ENCODE measurements around the gene THOC6.
"Not testable (repeated sequence)": the region's sequence is repeated elsewhere in the genome, so short reads cannot be mapped to it uniquely, and the experiment has no call there.

Gene THOC6

DNA sequence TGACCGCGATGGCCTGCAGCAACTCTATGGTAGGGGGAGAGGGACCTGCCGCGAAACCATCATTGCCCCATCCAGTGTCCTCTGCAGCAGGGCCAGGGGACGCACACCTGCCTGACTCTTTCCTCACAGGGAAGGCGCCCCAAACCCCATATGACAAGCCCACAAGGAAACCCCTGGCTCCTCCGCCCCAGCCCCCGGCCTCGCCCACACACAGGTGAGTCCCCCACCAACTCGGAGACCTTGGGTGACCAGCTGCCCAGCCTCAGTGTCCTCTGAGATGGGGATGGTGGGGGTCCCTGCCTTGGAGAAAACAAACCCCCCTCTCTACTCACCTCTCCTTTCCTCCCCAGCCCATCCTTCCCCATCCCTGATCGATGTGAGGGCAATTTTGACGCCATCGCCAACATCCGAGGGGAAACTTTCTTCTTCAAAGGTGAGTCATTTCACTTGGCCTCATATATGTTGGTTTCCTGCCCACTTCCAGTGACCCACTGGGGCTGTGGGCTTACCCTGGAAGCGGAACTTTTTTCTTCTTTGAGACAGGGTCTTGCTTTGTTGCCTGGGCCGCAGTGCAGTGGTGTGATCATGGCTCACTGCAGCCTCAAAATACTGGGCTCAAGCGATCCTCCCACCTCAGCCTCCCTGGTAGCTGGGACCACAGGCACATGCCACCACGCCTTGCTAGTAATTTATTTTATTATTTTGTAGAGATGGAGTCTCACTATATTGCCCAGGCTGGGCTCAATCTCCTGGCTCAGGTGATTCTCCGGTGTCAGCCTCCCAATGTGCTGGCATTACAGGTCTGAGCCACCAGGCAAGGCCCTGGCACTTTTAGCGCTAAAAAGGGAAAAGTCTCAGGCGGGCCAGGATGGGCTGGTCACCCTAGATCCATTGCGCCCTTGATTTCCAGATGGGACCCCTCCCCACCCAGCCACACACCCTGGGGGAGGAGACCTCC is 33.6 kb downstream of the THOC6 start:
- no peak for DNase-seq

DNA sequence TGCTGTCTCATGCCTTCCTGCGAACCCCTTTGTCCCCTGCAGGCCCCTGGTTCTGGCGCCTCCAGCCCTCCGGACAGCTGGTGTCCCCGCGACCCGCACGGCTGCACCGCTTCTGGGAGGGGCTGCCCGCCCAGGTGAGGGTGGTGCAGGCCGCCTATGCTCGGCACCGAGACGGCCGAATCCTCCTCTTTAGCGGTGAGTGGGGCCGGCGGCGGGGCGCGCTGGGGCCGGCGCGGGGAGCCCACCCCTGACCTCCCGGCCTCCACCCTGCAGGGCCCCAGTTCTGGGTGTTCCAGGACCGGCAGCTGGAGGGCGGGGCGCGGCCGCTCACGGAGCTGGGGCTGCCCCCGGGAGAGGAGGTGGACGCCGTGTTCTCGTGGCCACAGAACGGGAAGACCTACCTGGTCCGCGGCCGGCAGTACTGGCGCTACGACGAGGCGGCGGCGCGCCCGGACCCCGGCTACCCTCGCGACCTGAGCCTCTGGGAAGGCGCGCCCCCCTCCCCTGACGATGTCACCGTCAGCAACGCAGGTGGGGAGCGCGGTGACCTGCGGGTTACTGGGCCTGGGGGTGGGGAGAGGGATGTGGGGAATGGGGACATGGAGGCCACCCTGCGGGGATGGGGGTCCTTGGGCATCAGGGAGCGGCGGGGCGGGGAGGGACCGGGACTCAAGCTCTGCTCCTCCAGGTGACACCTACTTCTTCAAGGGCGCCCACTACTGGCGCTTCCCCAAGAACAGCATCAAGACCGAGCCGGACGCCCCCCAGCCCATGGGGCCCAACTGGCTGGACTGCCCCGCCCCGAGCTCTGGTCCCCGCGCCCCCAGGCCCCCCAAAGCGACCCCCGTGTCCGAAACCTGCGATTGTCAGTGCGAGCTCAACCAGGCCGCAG is 34.5 kb downstream of the THOC6 start:
- DNase-seq: no peak

DNA sequence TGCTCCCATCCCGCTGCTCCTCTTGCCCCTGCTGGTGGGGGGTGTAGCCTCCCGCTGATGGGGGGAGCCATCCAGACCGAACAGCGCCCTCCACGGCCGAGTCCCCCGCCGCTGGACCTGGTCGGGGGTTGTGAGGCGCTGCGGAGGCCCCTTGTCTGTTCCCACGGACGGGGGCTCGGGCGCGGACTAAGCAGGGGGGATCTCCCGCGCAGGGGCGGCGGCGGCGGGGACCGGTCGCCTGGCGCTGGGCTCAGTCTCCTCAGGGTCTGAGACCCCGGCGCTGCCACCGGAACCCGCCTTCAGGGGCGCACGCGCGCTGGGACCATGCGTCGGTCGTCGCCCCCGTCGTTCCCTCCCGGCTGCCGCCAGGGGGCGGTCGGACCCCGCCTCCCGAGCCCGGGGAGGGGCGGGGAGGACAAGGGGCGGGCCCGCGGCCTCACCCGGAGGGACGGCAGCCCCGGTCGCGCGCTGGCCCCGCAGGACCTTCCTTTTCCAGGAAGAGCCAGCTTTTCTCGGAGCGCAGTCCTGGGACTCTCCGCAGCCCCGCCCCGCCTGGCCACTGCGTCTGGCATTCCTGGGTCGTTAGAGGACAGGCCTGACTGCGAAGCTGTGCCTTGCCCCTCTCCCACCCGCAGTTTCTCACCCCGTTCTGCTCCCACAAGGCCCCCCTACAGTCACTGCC is 35.3 kb downstream of the THOC6 start:
- no peak for DNase-seq

DNA sequence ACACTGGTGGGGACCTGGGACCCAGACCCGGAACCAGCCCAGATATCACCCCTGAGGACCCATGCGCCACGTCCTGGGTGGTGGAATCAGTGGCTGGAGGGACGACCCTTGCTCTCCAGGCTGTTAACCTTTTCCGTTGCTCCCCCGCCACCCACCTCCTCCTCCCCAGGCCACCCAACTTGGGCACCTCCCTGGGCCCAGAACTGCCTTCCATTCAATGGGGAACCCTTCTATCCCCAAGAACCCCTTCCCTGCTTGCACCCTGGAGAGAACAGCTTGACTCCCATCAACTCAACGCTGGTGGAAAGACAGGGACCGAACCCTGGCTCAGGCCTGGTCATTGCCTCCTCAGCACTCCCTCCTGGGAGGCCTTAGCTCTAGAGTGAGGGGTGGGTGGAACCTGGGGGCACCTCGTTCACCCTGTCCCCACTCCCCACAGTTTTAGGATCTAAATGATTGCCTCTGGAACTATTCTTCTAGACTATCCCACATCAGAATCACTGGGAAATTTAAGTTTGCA is 35.9 kb downstream of the THOC6 start:
- no peak for DNase-seq

DNA sequence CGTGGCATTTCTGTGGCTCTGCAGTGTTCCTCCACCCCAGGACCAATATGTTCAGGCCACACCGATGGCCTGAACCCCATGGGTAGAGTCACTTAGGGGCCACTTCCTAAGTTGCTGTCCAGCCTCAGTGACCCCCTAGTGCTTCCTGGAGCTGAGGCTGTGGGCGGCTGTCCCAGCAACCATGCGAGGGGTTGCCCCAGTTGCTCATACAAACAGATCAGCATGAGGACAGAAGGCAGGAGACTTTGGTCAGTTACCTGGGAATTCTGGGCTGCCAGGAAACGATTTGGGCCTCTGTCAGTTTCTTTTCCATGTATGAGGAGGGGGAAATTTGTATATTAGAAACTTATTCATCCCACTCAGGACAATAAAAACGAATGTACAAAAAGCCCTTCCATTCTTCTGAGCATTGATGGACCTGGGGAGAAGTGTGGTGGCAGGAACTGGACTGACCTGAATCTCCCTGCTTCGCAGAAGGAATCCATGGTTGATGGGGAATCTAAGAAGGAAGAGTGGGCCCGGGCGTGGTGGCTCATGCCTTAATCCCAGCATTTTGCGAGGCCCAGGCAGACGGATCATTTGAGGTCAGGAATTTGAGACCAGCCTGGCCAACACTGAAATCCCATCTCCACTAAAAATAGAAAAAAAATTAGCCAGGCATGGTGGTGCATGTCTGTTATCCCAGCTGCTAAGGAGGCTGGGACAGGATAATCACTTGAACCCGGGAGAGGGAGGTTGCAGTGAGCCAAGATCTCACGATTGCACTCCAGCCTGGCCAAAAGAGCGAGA is 36.7 kb downstream of the THOC6 start:
- DNase-seq: no peak

DNA sequence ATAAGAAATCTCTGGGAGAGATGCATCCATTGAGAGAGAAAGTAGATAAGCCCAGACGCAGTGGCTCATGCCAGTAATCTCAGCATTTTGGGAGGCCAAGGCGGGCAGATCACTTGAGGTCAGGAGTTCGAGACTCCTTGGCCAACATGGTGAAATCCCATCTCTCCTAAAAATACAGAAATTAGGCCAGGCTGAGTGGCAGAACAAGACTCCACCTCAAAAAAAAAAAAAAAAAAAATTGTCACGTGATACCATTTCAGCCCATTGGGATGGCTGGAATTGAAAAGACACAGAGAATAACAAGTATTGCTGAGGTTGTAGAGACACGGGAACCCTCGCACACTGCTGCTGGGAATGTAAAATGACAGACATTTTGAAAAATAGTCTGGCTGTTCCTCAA is 38.7 kb downstream of the THOC6 start:
- no peak for DNase-seq

DNA sequence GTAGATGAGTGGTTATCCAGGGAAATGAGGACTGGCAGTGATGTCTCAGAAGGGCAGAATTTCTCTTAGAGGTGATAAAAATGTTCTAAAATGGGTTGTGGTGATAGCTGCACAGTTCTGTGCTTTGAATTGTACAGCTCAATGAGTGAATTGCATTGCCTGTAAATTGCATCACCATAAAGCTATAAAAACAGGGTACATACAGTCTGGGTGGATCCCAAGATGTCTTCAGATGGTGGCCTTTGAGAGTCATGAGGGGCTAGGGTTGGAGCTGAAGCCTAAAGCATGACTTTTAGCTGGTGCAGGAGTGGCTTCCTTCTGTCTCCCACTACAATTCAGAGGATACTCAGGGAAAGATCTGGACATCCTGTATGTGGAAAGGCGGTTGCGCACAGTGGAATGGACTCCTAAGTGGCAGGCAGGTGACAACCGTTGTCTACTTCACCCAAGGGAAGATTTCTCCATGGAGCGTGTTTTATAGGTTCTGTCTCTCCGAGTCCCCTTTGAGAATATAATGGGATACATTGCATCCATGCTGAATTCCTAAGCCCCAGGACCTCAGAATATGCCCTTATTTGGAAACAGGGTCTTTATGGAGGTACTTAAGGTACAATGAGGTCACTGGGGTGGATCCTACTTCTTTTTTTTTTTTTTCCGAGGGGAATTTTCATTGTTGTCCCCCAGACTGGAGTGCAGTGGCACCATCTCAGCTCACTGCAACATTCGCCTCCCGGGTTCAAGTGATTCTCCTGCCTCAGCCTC is 40.0 kb downstream of the THOC6 start:
- DNase-seq: no peak

DNA sequence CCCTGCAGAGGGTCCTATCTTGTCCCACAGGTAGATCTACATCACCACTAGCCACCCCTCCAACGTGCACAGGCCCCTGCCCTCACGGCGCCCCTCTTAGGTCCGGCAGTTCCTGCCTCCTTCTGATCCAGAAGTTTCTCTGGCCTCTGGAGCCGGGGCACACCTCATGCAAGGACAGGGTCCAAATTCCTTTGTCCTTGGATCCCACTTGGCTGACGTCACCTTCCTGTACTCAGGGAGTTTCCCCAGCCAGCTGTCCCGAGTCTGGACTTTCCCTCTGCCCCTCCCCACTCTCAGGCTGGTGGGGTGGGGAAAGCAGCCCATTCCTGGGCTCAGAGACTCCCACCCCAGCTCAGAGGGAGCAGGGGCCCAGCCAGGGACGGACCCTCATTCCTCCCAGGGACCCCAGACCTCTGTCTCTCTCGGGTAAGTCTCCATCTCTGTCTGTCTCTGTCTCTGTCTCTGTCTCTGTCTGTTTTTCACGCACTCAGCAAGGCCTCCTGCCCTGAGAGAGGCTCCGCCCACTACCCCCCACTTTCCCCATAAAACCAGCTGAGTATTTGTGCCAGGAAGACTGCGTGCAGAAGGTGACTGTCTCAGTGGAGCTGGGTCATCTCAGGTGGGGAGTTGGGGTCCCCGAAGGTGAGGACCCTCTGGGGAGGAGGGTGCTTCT is 41.4 kb downstream of the THOC6 start, which contains the start of gene IL32:
TSS of gene IL32 (plus strand) at position 572 of the 673 bp plus-strand sequence. CDS start 172 bp downstream, outside the sequence.
- no peak for DNase-seq

DNA sequence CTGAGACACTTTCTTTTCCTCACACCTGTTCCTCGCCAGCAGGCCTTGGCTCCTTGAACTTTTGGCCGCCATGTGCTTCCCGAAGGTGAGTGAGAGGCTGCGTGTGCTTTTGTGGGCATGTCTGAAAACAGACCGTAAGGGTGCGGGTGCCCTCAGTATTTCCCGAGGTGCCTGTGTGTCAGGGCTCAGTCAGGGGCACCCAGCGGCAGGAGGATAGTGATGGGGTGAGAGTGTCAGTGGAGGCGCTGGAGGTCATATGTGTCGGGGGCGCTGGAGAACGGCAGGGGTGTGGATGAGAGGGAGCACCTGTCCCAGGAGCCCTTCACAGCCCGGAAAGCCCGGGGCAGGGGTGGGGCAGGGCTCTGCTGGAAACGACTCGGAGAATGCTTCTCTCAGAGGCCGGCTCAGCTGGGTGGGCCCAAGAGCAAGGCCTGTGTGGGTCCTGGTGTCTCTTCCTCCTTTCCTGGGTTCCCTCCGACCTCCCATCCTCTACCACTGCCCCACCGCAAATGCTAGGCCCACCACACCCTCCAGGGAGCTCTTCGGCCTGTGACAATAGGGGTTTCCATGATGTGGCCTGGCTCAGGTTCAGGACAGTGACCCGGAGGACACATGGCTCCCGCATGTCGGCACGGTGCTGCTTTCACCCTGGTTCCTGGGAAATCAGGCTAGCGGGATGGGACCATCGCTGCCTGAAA is 42.1 kb downstream of the THOC6 start:
- no peak for DNase-seq

DNA sequence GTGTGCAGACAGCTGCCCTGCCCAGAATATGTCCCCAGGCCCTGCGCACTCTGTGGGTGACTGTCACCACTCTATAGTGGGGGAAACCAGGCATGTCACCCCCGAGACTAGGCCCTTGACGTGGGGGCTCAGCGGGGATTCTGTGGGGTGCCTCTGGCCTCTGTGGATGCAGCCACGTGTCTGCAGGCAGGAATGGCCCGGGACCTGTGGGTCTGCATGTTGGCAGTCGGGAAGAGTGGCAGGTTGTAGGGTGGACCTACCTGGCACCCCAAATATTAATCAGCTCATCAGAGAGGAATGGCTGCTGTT is 42.6 kb downstream of the THOC6 start:
- DNase-seq: no peak

DNA sequence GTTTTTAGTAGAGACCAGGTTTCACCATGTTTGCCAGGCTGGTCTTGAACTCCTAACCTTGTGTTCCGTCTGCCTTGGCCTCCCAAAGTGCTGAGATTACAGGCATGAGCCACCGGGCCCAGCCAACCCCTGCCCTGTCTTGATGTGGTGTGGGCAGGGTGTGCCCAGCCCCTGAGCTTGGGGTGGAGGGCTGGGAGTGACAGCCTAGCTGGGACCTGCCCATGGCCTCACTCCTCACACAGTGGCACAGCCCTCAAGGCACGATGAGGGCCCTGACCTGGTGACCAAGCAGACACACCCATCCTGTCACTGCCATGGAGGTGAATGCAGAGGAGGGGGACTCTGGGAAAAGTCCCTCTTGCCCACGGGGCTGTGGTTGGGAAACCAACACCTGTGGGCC is 44.7 kb downstream of the THOC6 start:
- DNase-seq: no peak

DNA sequence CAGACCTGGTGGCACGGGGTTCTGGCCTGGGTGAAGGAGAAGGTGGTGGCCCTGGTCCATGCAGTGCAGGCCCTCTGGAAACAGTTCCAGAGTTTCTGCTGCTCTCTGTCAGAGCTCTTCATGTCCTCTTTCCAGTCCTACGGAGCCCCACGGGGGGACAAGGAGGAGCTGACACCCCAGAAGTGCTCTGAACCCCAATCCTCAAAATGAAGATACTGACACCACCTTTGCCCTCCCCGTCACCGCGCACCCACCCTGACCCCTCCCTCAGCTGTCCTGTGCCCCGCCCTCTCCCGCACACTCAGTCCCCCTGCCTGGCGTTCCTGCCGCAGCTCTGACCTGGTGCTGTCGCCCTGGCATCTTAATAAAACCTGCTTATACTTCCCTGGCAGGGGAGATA is 45.3 kb downstream of the THOC6 start:
- DNase-seq: not testable (repeated sequence)

DNA sequence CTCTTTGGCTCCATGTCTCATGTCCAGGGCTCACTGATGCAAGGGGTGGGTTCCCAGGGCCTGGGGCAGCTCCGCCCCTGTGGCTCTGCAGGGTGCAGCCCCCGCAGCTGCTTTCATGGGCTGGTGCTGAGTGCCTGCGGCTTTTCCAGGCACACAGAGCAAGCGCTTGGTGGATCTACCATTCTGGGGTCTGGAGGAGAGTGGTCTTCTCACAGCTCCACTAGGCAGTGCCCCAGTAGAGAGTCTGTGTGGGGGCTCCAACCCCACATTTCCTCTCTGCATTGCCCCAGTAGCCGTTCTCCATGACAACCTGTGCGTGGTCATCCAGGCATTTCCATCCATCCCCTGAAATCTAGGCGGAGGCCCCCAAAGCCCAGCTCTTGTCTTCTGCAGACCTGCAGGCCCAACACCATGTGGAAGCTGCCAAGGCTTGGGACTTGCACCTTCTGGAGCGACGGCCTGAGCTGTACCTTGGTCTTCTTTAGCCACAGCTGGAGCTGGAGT is 46.8 kb downstream of the THOC6 start:
- DNase-seq: no peak

DNA sequence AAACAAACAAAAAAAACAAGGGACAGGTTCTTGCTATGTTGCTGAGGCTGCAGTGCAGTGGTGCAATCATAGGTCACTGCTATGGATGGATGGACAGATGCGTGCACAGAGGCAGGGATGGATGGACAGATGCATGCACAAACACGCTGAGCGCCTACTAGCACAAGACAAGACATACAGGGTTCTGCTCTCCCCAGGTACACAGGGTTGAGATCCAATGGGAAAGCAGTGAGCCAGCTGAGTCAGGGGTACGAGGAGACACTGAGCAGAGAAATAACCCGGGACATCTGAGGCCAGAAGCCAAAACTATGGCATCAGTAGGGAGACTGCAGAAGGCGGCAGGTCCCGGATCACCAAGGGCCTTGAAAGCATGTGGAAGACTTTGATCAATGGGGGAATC is 47.8 kb downstream of the THOC6 start:
- DNase-seq: no peak

DNA sequence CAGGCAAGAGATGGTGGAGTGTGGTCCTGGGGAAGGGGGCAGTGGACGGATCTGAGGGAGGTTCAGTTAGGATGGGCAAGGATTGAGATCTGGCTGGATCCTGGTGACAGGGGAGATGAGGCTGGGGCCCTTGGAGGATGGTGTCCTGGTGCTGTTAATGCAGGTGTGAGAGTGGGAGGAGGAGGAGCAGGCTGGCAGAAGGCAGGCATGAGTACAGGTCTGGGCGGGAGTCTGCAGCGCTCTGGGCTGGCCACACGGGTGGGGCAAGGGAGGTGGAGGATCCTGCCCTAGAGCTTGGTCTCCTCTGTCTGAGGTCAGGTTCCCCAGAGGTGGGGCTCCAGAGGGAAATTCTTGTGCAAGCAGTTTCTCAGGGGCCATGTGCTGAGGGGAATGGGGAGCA is 48.3 kb downstream of the THOC6 start:
- DNase-seq: not testable (repeated sequence)

DNA sequence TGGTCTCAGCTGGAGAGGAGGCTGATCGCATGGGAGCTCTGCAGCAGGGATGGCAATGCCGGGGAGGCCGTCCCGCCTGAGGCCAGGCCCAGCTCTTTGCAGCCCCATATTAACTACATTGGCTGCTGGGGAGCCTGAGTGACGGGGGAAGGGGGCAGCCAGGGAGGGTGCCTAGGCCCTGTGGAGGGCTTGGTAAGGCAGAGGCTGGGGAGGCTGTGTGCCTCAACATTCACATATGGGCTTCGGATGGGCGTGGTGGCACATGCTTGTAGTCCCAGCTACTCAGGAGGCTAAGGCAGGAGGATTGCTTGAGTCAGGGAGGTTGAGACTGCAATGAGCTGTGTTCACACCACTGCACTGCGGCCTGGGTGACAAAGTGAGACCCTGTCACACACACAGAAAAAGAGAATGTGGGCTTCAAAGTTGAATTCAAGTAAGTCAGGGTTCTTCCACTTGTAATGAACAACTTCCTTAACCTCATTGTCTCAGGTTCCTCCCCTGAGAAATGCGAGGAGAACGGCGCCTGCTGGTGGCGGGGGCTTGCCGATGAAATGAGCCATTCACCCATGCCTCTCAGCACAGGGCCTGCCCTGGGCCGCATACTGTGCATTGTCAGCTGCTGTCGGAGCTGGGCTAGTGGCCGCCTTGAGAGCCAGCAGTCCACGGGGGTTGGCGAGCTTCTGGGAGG is 48.9 kb downstream of the THOC6 start:
- DNase-seq: not testable (repeated sequence)

DNA sequence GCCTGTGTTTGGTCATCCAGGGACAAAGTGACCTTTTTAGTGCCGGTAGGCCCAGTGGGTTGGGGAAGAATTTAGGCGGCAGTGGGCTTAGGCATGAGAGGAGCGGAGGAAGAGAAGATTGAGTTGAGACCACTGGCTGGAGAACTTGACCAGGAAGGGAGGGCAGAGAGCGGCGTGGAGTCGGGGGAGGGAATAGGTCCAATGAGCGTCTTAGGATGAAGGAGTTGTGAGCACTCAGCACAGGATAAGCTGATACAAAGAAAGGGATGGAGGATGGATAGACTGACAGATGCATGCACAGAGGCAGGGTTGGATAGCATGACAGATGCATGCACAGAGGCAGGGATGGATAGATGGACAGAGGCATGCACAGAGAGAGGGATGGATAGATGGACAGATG is 49.6 kb downstream of the THOC6 start:
- DNase-seq: no peak

DNA sequence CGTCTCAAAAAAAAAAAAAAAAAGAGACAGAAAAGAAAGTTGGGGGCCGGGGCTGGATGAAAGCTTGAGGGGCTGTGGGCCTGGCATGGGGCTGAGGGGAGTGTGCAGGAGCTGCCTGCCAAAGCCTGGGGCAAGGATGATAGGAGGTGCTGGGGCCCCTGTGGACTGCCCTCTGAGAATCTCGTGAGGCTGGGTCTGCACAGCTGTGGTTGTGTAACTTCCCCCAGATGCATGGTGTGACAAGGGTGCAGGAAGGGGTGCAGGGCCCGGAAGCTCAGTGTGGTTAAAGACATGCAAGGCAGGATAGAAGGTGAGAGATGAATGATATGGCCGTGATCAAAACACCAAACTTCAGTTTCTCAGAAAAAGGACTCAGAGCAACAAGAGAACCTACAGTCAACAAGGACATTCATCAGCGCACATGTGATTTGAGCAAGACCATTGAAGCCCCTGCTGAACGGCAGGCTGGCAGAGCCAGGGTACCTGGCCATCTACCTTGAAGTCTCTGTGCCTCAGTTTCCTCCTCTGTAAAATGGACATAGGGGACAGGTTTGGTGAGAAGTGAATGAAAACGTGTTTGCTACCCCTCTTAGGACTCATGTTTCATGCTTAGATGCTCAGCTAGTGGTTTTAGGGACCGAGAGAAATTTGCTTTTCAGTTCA is 51.2 kb downstream of the THOC6 start:
- no peak for DNase-seq

DNA sequence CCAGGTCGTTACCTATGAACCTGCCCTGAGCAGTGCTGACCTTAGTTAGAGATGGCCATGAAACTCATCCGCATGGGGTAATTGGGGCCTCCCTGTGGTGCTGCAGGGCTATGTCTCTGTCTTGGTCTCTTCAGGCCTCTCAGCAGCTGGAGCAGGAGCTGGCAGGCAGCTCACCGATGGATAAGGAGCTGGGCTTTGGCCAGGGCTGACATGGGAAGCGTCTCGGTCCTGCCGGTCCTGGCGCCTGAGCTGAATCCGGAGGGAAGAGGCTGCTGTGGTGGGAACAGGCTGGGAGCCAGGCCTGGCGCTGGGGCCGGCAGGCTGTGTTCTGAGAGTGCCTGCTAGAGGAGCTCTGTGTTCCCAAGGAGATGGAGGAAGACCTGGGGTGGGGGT is 51.7 kb downstream of the THOC6 start:
- no peak for DNase-seq
